D341Med (cell line): ENCODE results near the gene IGSF3.
A peak's percentile ranks its signal among the peaks of the same experiment; 100 is the strongest.
"Not testable (repeated sequence)": the region's sequence is repeated elsewhere in the genome, so short reads cannot be mapped to it uniquely, and the experiment has no call there.

Source experiments
- DNase-seq: peaks from one replicate; pipeline ENCODE4 v3.0.0; 2012; ENCODE audit warnings: low spot score

The IGSF3 gene

DNA sequence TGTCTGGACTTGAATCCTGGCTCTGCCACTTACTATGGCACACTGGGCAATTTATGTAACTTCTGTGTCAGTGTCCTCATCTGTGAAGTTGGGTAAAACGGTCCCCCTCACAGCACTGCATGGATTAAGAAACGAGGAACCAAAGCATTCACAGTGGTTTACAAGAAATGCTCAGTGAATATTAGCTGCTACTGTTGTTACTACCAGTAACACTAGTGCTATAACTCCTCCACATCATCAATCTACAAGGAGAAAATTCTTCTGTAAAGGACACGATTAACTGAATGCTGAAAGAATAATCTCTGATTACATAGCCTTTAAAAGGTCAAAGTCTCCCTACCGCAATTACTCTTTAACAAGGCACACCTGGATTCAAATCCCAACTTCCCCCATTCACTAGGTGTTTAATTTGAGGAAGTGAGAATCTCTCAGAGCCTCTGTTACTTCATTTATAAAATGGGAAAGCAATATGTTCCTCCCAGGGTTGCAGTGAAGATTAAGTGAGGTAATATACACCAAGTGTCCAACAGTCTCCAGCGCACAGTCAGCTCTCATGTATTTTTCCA is 70.7 kb downstream of the IGSF3 start:
- DNase-seq = not testable (repeated sequence)

- DNase-seq = peak; percentile 43
Observed at GRCh38 chr1:116595946-116596741, 71.4 kb downstream of the IGSF3 start.

DNA sequence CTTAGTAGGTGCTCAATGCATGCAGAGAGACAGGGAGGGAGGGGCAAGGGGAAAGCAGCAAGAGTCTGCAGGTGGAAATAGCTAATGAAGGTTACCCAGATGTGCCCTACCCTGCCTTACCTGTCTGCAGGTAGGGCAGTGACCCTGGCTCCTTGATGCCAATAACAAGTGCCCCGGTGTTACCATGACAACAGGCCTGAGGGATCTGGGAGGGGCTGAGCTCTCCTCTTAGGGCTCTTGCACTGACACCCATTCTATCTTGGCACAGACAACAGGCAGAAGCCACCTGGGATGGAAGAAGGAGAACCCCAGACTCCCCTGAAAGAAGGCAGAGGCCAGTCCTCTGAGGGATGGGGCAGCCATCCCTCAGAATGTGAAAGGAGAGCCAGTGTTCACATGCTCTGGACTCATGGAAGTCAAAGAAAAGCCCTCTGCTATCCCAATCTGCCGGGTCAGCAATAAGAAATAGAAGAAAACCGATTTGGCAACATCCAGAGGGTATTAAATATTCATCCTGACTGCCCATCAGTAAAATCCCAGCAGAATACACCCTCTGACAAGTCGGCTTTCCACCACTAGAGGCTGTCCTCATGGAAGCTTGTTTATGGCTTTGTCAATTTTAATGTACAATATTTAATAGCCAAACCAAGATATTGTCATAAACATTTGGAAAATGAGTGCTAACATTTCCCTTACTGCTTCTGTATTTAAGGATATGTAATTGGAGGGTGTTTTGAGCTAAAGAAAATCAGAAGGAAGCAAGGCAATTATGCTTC is 72.3 kb downstream of the IGSF3 start:
- not testable (repeated sequence) for DNase-seq

DNA sequence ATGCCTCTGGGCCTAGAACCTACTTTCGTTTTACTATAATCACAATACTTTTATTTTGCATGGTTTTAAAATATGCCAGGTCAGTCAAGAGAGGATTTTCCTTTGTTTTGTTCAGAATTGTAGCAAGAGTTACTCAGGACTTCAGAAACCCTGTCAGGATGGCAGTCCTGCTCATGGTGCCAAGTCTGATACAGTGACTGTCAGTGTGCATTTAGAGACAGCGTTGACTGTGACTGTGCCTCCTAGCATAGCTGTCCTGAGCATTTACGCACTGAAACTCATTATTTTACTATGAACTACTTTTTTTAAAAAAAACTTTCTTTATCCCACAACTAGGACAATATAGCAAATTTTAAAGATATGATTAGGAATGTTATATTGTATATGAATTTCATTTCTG is 73.6 kb downstream of the IGSF3 start:
- not testable (repeated sequence) for DNase-seq

DNA sequence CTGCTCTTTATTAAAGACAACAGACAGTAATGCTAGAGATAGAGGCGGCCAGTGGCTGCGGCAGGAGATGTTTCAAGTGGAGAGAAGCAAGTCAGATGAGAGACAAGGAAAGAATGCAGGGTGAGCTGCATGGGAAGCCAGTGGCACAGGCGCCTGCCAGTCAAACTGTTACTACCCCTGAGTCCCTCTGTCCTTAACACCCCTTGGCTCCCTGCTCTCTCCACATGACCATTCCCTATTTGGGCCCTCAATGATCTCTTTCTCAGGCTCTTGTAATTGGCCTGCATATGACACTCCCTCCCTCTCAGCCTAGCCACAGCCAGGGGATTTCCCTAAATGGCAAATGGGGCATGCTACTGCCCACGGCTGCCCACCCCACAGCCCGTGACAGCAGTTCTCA is 74.1 kb downstream of the IGSF3 start:
- DNase-seq = not testable (repeated sequence)

DNA sequence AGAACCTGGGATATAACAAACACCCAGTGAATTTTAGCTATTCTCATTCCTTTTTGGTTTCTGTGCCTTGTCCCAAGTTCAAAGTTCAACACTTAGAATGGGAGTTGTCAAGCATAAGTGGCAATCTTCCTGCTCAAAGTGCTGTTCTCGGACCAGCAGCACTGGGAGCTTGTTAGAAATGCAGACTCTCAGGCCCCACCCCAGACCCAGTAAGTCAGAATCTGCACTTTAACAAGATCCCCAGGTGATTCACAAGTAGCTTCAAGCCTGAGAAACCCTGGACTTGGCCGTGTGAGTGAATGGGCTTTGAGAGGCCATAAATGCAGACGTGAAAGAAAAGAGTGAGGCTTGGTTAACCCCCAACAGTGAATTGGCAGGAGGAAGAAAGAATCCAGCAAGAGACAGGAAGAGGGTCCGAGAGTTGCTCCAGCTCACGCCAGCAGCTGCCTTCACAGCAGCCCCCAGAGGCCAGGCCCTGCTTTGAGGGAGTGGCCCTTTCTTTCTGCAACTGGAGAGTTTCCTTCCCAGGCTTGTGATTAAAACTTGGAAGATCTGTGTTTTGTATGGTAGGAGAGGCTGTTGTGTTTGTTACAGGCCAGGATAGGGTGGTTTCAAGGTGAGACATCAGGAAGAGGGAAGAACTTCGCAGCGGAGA is 75.5 kb downstream of the IGSF3 start:
- DNase-seq = not testable (repeated sequence)

GRCh38 chr1:116591006-116591950 is 76.3 kb downstream of the IGSF3 start:
- DNase-seq = not testable (repeated sequence)

DNA sequence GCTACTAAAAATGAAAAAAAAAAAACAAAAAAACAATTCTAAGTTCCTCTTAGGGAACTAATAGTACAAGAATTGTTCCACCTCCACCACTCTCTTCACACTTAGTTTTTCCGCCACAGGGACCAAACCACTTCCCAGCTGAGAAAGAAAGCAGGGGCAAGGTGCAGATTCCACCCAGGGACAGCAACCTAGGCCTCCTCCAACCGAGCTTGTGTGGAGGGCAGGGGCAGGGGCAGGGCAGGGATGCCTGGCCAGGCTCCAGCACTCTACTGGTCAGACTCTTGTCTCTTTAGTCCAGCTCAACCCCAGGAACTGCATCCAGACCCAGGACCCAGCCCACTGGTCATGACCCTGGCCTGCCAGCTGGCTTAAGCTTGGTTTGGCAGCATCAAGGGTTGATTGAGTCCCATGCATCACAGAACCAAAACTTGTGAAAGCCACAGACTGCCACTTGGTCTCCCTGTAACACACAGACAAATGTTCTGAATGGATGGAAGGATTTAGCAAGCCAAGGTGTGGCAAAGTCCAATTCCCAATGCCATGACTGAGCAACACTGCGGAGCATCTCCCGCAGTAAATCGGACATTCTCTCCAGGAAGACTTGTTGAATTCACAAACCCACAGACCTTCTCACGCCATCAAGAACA is 77.1 kb downstream of the IGSF3 start:
- DNase-seq = not testable (repeated sequence)

DNA sequence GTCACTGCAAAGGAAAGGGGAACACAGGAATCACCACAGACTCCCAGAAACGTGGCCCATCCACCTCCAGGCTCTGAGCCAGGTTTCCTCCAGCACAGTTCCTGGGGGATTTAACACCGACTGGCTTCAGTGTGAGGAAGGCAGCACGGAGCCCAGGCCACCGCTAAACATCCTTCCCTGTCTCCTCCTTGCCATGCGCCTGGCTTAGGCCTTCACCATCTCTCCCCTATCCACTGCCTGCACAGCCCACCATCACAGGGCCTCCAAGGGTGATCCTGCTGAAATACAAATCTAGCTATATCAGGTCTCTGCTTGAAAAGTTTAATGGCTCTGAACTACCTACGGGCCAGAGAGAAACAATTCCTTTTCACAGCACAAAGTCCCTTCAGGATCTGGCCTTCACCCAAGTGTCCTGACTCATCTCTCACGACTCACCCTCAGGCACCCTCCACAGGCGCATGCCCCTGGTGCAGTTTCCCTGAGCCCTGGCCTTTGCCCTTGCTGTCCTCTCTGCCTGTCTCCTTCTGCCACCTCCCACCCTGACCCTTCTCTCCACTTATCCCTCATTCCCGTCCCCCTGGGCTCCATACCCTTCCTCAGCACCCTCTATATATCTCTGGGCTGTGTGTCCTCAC is 78.3 kb downstream of the IGSF3 start:
- not testable (repeated sequence) for DNase-seq

DNA sequence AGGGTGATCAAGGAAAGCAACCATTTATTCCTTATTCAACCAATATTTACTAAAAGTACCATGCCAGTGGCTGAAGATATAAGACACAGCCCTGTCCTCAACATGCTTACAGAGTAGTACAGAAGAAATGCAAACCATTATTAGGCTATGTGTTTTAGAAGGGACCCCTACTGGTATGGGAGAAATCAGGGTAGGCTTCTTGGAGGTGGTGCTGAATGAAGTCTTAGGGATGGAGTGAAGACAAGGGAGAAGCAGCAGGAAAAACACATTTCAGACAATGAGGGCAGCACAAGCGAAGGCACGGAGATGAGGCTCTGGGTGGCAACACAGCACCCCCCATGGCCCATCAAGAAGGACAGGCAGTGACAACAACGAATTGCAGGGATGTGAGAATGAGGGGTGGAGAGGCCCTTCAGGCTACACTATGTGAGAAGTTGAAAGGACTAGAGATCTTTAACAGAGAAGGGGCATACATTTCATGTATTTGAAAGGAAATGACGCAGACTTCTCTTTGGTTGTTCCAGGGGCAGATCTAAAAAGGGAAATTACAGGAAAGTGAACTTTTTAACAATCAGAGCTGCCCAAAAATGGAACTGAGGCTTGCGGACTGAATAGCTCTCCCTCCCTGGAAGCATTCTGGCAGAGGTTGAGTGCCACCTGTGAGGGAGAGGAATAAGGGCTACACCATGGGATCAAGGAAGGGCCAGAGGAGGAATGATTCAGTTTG is 79.9 kb downstream of the IGSF3 start:
- no peak for DNase-seq

- no peak for DNase-seq
Observed at GRCh38 chr1:116586741-116587143, 80.8 kb downstream of the IGSF3 start.

- no peak for DNase-seq
Observed at GRCh38 chr1:116585886-116586285, 81.6 kb downstream of the IGSF3 start.

GRCh38 chr1:116581323-116581885 is 86.1 kb downstream of the IGSF3 start:
- no peak for DNase-seq

DNA sequence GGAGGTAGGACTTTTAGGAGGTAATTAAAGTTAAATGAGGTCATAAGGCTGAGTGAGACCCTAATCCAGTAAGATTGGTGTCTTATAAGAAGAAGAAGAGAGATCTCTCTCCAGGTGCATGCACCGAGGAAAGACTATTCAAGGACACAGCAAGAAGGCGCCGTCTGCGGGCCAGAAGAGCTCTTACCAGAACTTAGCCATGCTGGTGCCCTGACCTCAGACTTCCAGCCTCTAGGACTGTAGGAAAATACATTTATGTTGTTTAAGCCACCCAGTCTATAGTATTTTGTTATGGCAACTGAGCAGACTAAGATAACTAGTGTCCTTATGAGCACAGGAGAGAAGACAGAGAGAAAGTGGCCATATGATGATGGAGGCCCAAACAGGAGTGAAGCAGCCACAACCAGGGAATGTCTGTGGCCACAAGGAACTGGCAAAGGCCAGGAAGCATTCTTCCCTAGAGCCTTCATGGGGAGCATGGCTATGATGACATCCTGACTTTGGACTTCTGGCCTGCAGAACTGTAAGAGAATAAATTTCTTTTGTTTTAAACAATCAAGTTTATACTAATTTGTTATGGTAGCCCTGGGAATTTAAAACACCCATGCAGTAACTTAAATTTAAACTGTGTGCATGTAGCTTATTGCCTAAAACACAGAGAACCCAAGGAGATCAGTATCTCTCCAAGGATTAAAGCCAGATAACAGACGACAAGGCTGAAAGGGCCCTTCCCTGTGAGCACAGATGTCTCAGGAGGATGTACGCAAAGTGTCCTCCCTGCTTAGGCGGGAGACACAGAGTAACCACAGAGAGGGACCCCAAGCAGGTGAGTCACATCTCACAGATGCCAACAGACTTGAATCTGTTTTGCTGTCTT is 86.8 kb downstream of the IGSF3 start:
- no peak for DNase-seq

- DNase-seq = no peak
Observed at GRCh38 chr1:116579259-116579875, 88.2 kb downstream of the IGSF3 start.

DNA sequence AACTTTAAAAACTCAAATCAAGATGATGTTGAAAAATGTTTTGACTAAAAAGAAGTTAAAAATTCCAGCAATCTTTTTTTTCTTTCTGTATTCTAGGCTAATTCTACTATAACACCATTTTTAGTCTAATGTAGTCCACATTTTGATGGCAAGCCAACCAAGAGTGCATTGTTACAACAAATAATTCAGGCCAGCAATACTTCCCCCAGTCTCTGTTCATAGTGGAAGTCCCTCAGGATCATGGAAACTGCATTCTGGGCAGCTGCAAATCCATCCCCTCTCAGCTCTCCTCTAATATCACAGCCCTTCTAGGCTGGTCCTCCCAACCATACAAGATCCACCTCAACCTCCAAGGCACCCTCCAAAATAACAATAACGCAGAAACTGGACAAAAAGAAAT is 89.0 kb downstream of the IGSF3 start:
- no peak for DNase-seq

- no peak for DNase-seq
Observed at GRCh38 chr1:116577759-116578314, 89.7 kb downstream of the IGSF3 start.
